Fibroblast of gingiva (primary cell): ENCODE results near the gene DTYMK.
A peak's percentile ranks its signal among the peaks of the same experiment; 100 is the strongest.

ENCODE experiments used
- DNase-seq: peaks from one replicate; pipeline ENCODE4 v3.0.0-alpha.2; 2011; ENCODE audit warnings: low read depth

Gene DTYMK

GRCh38 chr2:241706537-241706936 lies 19.9 kb upstream of the DTYMK start:
- no peak for DNase-seq

- peak; percentile 41 for DNase-seq
Measured at GRCh38 chr2:241703032-241703604, 16.5 kb upstream of the DTYMK start.

- peak; percentile 76 for DNase-seq
Measured at GRCh38 chr2:241702155-241703031, 15.8 kb upstream of the DTYMK start.

- DNase-seq: peak; percentile 93
Measured at GRCh38 chr2:241701399-241702154, 15.0 kb upstream of the DTYMK start, which contains the start of gene ING5. ING5 (plus strand) TSS chr2:241702039; CDS start chr2:241702066, 27 bp downstream.

DNA sequence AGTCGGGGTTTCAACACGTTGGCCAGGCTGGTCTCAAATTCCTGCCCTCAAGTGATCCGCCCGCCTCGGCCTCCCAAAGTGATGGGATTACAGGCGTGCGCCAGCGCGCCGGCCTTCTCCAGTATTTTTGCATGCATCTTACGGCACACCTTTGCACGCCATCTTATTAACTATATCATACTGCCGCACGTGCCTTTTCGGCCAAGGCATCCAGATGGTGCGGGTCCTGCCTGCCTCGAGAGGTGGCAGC lies 14.5 kb upstream of the DTYMK start:
- no peak for DNase-seq

- DNase-seq: no peak
Measured at GRCh38 chr2:241695651-241696050, 9.0 kb upstream of the DTYMK start.

- DNase-seq: peak; percentile 80
Measured at GRCh38 chr2:241692448-241692847, 5.8 kb upstream of the DTYMK start.

DNA sequence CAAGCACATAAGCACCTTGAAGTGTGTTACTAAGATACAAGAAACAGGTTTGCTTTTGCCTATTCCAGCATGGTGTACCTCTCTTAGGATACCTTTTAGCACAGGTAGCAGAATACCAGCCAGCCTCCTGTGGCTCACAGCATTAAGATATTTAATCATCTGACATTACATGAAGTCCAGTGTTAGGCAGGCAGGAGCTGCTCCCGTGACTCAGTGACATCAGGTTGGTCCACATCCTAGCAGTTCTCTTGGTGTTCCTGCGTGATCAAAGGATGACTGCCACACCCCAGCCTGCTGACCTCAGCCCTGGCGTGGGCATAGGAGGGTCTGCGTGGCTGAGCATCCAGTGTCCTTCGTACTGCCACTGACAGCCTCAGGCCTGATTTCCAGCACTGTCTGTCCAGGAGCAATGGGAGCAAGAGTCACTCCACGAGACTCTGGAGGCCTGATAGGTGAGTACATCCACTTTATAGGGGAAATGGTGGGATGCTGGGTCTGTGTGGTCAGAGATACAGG lies 3.6 kb upstream of the DTYMK start:
- DNase-seq: no peak

GRCh38 chr2:241689306-241689705 lies 2.7 kb upstream of the DTYMK start:
- DNase-seq: no peak

- DNase-seq: no peak
Measured at GRCh38 chr2:241686324-241686649, 328 bp downstream of the DTYMK start.

DNA sequence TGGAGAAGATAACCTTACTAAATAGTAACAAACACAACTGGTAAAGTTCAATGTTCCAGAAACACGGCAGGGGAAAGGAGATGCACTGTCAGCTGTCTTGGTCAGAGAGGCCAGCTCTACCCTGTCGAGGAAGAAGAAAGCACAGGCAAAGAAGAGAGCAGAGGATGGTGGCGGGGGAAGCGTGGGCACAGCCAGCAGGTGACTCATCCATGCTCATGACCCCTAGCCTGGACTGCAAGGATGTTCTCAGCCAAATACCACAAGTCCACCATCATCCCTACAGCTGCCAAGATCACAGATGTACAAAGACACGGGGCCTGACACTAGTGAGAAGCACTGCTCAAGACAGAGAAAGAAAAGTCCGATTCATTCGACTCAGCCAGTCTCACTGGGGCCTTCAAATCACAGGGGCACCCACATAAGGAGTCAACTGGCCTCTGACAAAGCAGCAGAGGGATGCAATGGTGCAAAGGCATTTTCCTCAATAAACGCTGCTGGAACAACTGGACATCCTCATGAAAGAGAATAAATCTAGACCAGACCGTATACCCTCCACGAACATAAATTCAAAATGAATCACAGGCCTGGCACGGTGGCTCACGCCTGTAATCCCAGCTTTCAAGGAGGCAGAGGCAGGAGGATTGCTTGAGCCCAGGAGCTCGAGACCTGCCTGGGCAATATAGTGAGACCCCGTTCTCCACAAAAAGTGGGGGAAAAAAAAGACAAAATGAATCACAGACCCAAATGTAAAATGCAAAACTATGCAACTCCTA lies 5.6 kb downstream of the DTYMK start:
- DNase-seq: peak; percentile 96

GRCh38 chr2:241680044-241680443 lies 6.6 kb downstream of the DTYMK start:
- no peak for DNase-seq

GRCh38 chr2:241678784-241679540 lies 7.7 kb downstream of the DTYMK start:
- no peak for DNase-seq

DNA sequence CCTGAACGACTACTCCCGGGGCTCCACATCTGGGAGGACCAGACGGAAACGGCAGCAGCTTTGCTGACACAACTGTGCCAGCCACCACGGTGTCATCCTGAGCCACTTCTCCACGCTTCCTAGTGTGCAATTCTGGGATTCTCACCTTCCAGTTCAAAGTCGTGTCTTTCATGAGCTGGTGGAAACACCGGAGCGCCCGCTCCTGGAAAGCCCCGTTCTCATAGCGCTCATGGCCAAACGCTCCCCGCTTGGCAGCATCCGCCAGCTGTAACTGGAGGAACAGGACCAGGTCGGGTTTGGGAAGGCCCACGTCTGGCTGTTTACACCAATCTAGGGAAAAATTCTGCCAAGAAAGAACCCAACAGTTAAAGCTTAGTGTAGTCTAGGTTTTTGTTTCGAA lies 8.3 kb downstream of the DTYMK start:
- no peak for DNase-seq

- DNase-seq: no peak
Measured at GRCh38 chr2:241677392-241677791, 9.2 kb downstream of the DTYMK start.

- no peak for DNase-seq
Measured at GRCh38 chr2:241676665-241677064, 9.9 kb downstream of the DTYMK start.

DNA sequence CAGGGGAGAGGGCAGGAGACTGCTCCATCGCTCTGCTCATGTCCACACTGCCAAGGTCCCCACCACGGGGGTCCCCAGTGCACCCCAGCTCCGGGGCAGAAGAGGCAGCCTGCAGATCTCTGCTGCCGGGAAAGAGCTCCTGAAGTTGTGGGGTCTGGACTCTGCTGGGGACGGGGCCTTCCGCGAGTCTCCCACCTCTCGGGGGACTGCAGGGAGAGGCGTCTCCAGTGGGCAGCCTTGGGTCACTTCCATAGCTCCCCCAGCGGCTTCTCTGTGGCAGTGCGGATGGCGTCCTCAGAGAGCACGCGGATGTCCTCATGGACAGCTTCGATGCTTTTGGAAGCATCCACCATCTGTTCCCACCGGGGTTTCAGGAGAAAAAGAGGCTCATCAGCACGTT lies 10.7 kb downstream of the DTYMK start:
- DNase-seq: no peak

- peak; percentile 82 for DNase-seq
Measured at GRCh38 chr2:241673797-241674725, 12.6 kb downstream of the DTYMK start.

DNA sequence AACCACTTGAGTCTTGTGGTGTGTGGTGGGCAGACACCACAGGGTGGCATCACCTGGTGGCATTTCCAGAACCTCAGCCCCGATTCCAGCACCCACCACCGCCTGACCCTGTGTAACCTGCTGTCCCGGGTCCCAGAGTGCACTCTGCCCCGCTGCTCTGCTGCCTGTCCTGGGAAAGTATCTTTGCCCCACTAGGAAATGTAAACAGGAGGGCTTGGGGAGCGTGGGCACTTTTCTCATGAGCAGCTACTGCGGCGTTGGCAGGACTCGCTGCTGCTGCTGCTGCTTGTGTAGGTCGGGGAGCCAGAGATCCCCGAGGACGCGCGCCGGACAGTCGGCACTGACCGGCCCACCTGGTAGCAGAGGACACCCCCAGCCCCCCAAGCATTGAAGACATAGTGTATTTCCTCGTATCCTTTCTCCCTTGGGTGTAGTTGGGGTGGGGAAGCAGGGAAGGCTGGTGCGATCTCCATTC lies 13.4 kb downstream of the DTYMK start:
- DNase-seq: no peak
